Gastroesophageal sphincter (tissue), 3 donors: ENCODE data around the gene SNAPC1.

Source experiments
- EP300 ChIP-seq: sonication (generic); formaldehyde crosslinking; IDR thresholded peaks from one replicate; pipeline ENCODE4 v1.6.1; 2017; ENCODE audit warnings: antibody characterized with exemption, mild to moderate bottlenecking
- POLR2A ChIP-seq, 2 donors: fragments of 450-650 bp; IDR thresholded peaks; one replicate each; pipeline ENCODE4 v1.6.1; 2017; ENCODE audit warnings: antibody characterized with exemption in 2 of 2, mild to moderate bottlenecking in 2 of 2, moderate library complexity in 1 of 2
- TF ChIP-seq, protein P1 (sequence below), 4 experiments: fragments of 200-600 bp in 2 of 4; fragments of 450-650 bp in 2 of 4; sonication (generic) in 1 of 4; IDR thresholded peaks; one replicate each; pipeline ENCODE4 v1.5.1; 2017 to 2019; ENCODE audit warnings: antibody characterized with exemption in 4 of 4, mild to moderate bottlenecking in 2 of 4, moderate library complexity in 2 of 4

DNA sequence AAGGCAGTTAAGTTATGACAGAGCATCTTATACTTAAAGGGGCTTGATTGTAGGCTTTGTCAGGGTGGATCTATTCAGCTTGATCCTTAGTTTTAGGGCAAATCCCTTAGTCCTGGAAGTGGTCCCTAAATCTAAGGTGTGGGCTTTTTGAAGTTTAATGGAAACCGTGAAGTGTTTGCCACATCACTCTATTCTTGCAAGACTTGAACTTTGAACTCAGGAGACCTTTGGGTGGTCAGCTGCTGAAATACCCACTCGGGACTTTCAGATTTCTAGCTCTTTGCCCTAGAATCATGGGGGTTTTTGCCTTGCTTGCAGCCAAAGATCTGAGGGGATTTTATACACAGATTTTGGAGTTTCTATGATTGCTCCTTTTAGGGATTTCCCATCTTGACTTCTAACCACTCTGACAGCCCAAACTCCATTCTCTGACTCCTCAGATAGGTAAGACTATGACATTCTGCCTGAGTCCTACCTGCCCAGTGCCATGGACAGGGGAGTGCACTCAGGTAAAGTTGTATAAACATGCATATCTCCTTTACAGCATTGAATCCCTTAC lies 39.9 kb downstream of the SNAPC1 start:
- TF ChIP-seq POLR2A (IDR thresholded peaks at IDR 0.05): no peak
- TF ChIP-seq, protein P1, sequence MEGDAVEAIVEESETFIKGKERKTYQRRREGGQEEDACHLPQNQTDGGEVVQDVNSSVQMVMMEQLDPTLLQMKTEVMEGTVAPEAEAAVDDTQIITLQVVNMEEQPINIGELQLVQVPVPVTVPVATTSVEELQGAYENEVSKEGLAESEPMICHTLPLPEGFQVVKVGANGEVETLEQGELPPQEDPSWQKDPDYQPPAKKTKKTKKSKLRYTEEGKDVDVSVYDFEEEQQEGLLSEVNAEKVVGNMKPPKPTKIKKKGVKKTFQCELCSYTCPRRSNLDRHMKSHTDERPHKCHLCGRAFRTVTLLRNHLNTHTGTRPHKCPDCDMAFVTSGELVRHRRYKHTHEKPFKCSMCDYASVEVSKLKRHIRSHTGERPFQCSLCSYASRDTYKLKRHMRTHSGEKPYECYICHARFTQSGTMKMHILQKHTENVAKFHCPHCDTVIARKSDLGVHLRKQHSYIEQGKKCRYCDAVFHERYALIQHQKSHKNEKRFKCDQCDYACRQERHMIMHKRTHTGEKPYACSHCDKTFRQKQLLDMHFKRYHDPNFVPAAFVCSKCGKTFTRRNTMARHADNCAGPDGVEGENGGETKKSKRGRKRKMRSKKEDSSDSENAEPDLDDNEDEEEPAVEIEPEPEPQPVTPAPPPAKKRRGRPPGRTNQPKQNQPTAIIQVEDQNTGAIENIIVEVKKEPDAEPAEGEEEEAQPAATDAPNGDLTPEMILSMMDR (IDR thresholded peaks at IDR 0.05): no peak
- TF ChIP-seq EP300: no peak
